Epidermal melanocyte (primary cell): ENCODE measurements around the gene FBXO48.

Experiments used
- DNase-seq: peaks from one replicate; pipeline ENCODE4 v3.0.0; 2011; ENCODE audit warnings: low spot score; ENCODE audit not compliant: insufficient read length

The FBXO48 gene

DNA sequence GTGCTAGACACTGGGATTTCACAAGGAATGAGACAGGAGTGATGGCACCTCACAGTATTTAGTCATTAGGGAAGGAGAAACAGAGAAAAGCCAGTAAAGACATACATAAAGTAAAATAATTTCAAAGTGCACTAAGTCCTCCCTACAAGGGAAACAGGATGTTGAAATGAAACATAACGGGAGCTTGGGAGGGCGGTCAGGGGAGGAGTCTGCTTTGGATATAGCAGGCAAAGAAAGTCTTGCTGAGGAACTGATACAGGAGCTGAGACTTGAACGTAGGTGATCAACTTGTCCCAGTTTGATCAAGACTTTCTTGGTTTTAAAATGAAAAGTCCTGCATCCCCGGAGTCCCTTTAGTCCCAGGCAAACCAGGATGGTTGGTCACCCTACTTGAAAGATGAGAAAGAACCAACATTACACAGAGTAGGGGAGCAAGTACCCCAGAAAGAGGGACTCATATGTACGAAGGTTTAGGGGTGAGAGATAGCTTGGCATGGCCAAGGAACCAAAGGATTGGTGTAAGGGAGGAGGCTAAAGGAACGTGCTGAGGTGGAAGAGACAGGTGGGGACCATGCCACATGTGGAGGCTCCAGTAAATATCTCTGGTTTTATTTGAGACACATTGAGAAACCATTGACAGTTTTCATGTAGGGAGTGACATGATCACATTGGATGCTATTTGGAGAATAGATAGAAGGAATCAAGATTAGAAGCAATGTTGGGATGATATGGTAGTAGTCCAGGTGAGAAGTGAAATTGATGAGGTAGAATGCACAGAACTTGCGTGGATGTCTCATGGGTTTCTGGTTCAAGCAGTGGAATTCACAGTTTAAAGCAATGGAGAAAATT lies 28.4 kb downstream of the FBXO48 start:
- no peak for DNase-seq

DNA sequence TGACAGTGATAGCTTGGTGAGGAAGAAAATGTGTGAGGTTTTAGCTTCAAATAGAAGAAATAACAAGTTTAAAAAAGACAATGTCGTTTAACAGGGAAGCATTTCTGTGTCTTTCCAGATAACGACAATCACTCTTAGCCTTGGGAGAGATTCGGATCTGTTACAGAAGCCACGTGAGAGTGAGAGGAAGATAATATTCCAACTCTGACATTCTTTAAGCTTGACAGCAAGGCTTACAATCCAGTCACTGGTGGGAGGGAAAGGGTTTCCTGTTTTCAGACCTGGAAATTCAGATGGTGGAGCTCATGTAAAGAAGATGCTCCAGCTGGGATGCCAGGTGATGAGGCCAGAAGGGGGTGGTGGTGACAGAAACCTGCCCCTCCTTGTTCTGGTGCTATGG lies 30.8 kb downstream of the FBXO48 start:
- no peak for DNase-seq

DNA sequence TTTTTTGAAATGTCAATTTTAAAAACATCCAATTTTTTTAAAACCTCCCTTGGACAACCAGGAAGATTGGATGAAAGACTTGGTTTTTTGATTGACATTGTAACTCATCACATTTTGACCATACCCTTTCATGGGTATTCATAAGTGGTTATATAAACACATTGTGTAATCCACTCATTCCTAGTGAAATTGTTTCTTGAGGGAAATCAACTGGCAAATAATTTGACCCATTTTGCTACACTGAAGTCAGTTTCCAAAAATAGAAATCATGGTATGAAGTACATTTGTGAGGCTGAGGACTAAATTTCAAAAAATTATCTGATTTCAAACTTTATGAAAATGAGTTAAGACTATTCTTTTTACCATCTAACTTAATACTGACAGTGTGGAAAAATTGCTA lies 31.5 kb downstream of the FBXO48 start:
- no peak for DNase-seq

DNA sequence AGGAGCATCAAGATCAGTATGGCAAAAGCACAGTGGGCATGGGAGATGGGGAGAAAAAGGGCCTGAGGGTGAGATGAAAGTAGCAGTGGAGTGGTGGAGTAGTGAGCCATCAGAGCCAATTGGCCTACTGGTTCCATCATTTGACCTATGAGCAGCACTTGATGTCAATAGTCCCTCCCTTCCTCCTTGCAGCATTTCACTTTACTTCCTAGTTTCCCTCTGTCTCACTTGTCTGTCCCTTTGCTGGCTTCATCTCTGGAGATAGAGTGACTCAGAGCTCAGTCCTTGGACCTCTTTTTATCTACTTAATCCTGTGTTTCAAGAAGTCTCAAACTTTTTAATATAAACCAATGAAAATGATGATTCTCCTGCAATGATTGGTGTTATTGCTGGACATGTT lies 32.1 kb downstream of the FBXO48 start:
- no peak for DNase-seq

DNA sequence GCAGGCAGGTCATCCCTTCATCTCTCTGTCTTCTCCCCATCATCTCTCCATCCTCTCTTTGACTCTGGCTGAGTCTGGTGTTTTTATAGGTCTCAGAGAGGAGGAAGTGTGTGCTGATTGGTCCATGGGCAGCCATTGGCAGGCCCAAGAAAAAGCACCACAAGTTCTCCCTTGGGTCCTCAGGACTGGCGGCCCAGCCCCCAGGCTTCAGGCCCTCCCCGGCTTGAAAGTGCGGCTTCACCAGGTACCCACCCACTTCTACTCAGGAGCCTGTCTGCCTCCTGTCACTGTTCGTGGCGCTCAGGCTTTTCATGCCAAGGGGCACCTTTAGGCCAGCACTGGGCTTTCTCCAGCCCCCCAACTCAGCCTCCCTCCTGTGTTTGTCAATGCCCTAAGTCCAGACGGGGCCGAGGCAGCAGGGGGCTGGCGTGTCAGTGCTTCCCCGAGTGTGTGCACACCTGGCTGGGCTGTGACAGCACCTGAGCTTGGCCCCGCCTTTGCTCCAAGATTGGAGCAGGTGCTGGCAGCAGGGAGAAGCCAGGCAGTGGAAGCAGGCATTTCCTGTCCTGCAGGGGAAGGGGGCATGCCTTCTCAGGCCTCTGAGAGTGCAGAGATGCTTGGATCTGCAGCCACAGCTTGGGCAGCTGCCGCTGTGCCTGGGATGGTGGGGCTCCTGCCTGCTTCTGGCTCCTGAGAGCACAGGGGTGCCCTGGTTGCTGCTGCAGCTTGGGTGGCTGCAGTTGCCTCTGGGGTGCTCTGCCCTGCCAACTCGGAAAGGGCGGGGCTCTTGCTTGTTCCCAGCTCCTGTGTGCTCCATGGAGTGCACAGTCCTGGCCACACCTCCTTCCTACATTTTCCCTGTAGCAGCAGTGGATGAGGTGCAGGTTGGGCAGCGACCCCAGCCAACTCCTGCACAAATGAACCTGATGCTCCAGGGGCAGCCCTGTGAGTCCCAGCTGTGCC lies 34.1 kb downstream of the FBXO48 start:
- DNase-seq = no peak

DNA sequence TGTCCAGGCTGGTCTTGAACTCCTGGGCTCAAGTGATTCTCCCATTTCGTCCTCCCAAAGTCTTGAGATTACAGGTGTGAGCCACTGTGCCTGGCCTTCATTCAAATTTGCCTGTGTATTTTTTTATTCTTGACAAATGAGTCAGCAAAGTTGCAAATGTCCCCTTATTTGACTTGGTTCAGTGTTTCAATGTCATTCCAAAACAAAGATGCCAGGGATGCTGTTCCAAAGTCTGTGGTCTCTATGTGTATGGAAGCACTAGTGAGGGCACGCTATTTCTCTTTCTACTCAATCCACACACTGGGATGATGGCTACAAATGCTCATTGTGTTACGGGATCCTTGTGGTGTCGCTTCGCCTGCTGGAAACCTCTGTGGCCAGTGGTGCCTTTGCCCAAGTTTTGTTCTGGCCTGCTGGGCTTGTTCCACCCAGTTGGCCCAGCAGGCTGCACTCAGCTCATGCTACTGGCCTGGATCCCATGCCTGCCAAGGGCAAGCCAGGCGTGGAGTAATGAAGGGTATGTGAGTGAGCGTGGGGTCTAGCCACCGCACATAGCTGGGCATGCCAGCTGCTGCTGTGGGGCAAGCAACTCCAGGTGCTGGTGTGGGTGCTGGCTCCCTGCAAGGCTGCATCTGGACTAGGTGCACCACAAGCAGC lies 35.6 kb downstream of the FBXO48 start:
- DNase-seq = no peak

DNA sequence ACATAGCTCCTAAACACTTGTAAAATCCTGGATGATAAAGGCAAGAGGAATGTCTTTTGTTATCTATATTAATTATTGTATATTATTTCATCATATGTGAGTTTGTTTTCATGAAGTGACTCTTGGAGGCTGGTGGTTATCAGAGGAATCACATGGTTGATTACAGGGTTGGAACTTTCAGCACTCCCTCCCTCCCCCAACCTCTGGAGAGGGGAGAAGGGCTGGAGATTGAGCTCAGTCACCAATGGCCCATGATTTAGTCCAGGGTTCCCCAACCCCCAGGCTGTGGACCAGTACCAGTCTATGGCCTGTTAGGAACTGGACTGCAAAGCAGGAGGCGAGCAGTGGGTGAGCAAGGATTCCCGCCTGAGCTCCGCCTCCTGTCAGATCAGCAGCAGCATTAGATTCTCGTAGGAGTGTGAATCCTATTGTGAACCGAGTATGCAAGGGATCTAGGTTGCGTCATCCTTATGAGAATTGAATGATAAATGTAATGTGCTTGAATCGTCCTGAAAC lies 37.7 kb downstream of the FBXO48 start:
- no peak for DNase-seq

DNA sequence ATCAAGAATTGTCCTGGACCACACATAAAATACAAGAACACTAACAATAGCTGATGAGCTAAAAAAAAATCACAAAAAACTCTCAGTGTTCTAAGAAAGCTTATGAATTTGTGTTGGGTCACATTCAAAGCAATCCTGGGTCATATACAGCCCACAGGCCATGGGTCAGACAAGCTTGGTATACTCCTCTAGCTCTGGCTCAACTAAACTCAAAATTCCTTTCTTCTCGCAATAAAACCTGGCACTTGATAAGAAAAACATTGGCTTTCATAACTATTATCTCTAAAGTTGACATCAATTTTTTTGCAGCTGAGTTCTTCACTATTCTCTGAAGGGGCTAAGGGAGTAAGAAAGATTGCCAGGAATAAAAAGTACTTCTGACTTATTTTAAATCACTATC lies 38.3 kb downstream of the FBXO48 start:
- DNase-seq = no peak

DNA sequence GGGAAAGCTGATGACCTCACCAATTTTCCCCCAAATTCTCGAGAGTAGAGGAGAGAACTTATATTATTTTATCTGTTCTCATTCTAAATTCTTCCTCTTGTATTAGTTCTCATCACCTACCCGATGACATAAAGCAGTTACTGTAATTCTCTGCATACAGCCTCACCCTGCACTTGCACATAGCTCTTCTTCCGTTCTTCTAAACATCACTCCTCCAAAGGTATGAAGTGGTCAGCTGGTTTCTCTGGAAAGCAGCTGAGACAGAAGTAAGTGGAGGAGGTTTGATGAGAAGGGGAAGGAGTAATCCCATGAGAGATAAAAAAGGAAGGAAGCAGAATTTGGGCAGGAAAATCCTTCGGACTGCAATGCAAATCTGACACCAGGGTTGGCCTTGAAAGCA lies 39.0 kb downstream of the FBXO48 start:
- no peak for DNase-seq

DNA sequence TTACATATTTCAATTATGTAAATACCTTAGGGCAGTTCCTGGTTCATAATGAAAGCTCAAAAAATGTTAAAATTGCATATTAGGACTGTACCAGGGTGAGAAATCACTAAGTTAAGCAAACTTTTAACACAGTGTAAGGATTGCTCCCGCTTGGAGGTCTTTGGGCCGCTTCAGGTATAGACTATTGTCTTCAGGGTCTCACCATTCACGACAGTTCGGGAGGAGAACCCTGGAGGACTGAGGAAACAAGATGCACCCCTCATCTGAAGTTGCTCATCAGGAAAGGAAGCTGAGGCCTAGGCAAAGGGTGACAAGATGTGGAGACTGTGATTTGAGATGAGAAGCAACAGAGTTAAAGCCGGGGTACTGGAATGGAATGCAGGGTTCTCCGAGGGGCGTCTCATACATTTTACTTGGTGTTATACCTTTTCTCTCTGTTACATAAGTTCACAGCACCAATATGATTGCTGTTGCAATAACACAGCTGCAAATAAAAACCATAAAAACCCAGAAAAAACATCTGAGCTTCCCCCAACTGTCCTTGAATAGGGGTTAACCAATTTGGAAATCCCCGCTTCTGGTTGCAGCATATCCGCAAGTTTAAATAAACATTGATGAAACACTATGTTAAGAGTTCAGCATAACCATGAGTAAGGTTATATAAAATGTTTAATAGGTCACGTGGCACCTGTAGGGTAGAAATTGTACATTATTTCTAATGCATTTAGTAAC lies 40.1 kb downstream of the FBXO48 start:
- no peak for DNase-seq

DNA sequence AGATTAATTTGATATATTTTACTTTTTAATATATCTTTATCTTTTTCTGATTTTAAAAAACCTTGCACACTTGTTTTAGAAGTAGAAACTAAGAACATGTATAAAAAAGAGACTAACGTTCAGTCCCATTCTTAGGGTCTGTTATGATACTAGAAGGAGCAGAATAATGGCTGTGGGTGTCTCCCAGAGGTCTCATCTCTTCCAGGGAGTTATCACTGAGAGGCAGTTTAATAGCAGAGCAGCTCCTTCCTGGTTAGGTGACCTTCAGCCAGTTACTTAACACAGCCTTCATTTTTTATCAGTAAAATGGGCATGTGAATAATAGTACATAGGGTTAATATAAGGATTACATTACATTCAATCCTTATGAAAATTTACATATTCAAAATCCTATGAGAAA lies 40.6 kb downstream of the FBXO48 start:
- DNase-seq = no peak

DNA sequence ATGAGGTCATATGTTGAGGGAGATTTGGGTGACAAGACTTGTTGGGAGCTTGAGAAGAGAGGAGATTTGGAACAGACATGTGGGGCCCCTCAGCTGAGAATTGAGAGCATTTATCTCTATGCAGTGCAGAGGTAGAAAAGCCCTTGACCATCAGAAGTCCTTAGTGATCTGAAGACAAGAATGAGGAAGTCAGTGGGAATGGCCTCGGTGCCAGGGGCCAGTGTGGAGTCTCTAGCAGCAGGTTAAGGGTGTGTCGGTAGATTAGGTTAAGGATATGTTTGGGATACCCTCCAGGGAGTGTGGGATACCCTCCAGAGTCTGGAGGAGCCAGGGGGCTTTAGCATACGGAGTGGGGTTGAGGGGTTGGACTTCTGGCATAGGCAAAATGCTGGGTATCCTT lies 41.6 kb downstream of the FBXO48 start:
- DNase-seq = no peak

DNA sequence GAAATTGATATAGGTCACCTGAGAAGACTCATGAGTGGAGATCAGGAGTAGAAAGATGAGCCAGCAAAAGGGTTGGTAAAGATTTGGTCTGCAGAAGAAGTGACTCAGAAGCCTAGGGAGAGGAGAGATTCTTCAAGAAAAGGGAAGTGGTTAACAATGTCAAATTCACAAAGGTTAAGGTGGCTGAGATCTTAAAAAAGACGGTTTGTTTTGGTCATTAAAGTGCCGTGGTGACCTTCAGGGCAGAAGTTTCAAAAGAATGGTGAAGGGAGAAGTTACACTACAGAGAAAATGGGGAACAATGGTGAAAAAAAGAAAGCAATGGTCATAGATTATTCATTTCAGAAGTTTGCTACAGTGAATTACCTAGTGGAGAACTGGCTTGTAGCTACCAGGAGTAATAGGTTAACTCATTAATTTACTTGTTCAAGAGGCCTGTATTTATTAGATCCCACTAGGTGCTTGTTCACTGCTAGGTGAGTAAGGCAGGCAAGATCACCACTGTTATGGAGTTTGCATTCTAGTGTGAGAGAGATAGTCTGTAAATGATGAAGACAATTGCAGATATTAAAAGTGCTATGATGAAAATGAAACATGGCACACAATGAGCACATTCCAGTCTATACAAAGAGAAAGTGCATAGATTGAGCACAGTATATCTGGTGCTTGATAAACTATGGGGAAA lies 43.0 kb downstream of the FBXO48 start:
- DNase-seq = no peak

DNA sequence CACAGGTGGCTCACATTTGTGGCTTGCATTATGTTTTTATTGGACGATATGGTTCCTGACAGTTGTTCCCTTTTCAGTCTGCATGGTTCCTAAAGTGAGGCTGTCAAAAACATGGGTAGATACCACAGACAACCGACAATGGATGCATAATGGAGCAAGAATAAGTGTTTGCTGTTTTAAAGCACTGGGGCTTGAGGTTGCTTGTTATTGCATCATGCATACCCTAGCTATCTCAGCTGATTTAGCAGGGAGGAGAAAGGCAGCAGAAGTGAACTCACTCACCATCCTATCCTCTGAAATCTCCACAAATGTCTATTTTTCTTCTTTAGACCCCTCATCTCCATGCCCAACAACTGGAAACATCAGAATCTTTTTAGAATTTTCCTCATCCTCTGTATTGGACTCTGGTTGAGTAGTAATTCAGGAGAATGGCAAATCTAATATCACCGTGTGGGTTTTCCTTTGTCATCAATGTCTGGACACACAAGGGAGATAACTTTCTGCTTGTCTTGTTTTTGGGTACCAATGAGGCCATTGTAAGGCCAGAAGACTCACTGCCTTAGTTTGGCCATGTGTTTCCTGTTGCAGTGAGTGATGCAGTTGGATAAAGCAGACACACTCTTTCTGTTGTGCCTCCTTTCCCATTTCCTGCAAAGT lies 46.7 kb downstream of the FBXO48 start:
- no peak for DNase-seq

DNA sequence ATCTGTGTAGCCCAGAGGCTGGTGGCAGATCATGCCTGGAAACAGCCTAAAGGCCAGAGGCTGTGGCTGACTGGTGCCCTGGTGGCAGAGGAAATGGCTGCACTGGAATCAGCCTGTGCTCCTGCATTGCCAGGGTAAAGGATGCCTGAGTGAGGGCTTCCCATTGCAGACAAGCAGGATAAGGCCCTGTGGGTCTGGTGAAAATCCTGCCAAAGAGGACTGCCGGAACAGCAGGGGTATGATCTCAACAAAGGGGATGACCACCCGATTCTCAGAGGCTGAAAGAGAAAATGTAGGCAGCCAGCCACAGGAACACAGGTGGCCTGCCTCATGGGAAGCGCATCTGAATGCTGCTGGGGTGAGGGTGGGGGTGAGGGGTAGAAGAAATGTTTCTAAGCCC lies 48.2 kb downstream of the FBXO48 start:
- DNase-seq = no peak

DNA sequence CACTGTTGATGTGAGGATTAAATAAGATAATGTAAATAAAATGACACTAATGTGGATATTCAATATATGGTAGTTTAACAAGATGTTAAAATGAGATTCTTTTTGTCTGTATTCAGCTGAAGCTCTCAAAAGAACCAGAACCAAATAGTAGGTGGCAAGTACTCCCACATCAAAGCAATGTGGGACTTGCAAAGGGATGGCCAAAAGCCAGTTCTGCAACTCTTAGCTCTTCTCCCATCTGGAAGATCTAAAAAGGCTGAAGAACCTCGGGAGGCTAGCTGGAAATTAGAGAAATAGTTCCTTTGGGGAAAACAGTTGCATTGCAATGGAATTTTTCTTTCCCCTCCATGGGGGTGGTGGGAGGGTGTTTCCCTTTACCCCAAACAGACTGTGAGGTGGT lies 48.7 kb downstream of the FBXO48 start:
- no peak for DNase-seq

DNA sequence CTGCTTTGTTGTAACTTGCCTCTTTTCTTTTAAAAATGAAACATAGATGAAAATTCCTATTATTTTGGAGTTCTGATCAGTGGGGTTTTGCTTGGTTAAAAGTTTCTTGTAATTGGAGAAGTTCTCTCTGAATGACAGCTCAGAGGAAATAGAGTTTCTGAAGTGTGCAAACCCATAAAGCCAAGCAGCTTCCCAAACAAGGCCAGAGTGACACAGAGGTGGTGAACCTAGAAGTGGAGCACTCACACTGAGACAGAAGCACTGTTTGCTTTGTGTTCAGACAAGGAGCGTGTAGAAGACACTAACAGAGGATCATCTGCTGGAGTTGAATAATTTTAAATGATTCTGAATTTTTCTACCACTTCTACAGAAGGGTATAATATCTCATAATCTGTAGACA lies 49.2 kb downstream of the FBXO48 start:
- DNase-seq = no peak

DNA sequence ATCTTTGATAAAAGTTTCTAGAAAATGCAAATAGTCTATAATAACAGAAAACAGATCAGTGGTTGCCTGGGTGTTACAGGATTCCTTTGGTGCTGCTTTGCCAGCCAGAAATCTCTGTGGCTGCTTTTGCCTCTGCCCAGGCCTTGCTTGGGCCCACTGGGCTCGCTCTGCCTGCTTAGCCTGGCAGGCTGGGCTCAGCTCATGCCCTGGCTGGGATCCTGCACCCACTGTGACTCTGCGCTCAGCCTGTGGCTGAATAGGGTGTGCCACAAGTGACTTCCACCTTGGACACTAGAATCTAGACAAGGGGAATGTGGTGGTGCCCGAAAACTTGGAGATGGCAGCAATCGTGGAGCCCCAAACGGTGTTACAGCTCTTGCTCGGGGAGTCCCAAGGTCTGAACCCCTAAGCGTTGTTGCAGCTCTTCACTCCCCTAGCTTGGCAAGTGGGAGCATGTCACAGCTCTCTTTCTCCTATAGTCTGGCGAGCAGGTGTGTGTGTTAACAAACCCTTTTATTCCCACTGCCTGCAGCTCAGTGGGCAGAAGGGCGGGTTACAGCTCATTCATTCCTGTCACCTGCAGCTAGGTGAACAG lies 50.9 kb downstream of the FBXO48 start:
- DNase-seq = no peak

DNA sequence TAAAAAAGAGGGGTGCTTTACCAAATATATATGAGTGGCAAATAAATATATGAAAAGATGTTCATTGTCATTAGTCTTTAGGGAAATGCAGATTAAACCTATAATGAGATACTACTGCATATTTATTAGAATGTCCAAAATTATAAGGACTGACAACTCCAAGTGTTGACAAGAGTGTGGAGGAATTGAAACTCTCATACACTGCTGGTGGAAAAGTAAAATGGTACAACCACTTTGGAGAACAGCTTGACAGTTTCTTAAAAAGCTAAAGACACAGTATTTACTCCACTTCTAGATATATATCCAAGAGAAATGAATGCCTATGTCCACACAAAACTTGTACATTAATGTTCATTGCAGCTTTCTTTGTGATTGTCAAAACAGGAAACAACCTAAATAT lies 51.6 kb downstream of the FBXO48 start:
- DNase-seq = no peak

DNA sequence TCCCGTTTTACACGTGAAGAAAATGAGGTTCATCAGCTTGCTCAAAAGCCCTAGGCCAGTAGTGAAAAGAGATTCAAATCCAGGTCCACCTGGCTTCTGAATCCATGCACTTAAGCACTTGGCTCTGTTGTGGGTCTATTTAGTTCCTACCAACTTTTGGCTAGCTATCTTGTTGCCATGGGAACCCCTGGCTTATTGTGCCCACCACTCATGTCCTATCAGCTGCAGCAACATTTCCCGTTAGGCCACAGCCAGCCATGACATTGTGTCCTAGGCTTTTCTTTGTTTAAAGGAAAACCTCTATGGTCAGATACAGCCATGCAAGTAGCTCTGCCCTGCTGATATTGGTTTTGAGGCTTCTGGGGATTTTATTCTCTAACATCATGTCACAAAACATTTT lies 52.2 kb downstream of the FBXO48 start:
- DNase-seq = no peak
